SU-DHL-6 (cell line): ENCODE measurements around the gene ASCC3.

Experiments
- CTCF ChIP-seq: fragments of 200-600 bp; sonication (generic); IDR thresholded peaks from one replicate; pipeline ENCODE4 v1.5.1; 2017; ENCODE audit warnings: antibody characterized with exemption, mild to moderate bottlenecking, low read length, moderate library complexity; ENCODE audit not compliant: insufficient read depth, poor library complexity, severe bottlenecking
- EZH2phosphoT487 ChIP-seq: fragments of 200-600 bp; sonication (generic), shearing (Covaris generic); conservative IDR thresholded peaks from 2 replicates; pipeline ENCODE4 v1.6.1; 2018; ENCODE audit warnings: mild to moderate bottlenecking, antibody characterized with exemption, low read length, moderate library complexity, mixed read lengths

- no peak for TF ChIP-seq CTCF
- no peak for TF ChIP-seq EZH2phosphoT487
These were observed 303.7 kb downstream of the ASCC3 start for GRCh38 chr6:100577425-100577824.
